SK-N-SH treated with all-trans-retinoic acid at 6 μM for 48 hours (cell line): ENCODE measurements around the gene POU3F1.

Experiments used
- ATAC-seq: fragments of 200-7000 bp; cut with Tn5 transposase; 3 replicates; pipeline ENCODE4 v1.9.1; 2020; ENCODE audit warnings: mild to moderate bottlenecking, moderate library complexity
- ARNTL ChIP-seq: fragments of 450-650 bp; formaldehyde crosslinking; IDR thresholded peaks from 2 replicates; pipeline ENCODE4 v1.5.0; 2020; ENCODE audit warnings: low read depth, mild to moderate bottlenecking, moderate library complexity, borderline replicate concordance
- BACH2 ChIP-seq: fragments of 250-450 bp; sonication (Bioruptor Pico); IDR thresholded peaks from 2 replicates; pipeline ENCODE4 v1.9.0; 2021; ENCODE audit warnings: mild to moderate bottlenecking, borderline replicate concordance
- CSDC2 ChIP-seq: fragments of 250-450 bp; sonication (Bioruptor Pico); IDR thresholded peaks from 2 replicates; pipeline ENCODE4 v1.5.0; 2020; ENCODE audit warnings: mild to moderate bottlenecking, moderate library complexity
- ESRRG ChIP-seq: fragments of 250-450 bp; sonication (Bioruptor Pico); IDR thresholded peaks from 2 replicates; pipeline ENCODE4 v1.6.1; 2021; ENCODE audit warnings: mild to moderate bottlenecking
- ISL1 ChIP-seq: fragments of 250-450 bp; sonication (Bioruptor Pico); IDR thresholded peaks from 2 replicates; pipeline ENCODE4 v2.1.2; 2022; ENCODE audit warnings: mild to moderate bottlenecking, moderate library complexity
- OSR1 ChIP-seq: fragments of 250-450 bp; sonication (Bioruptor Pico); IDR thresholded peaks from 2 replicates; pipeline ENCODE4 v1.8.0; 2022; ENCODE audit warnings: moderate library complexity, mild to moderate bottlenecking, inconsistent platforms
- PPARA ChIP-seq: fragments of 250-450 bp; sonication (Bioruptor Pico); IDR thresholded peaks from 2 replicates; pipeline ENCODE4 v1.5.0; 2020; ENCODE audit warnings: mild to moderate bottlenecking, borderline replicate concordance
- RARB ChIP-seq: fragments of 250-450 bp; sonication (Bioruptor Pico); IDR thresholded peaks from 2 replicates; pipeline ENCODE4 v1.8.0; 2021; ENCODE audit warnings: mild to moderate bottlenecking, moderate library complexity
- SNAI2 ChIP-seq: fragments of 250-450 bp; sonication (Bioruptor Pico); IDR thresholded peaks from 2 replicates; pipeline ENCODE4 v1.5.0; 2020; ENCODE audit warnings: mild to moderate bottlenecking, moderate library complexity
- TCF4 ChIP-seq: fragments of 250-450 bp; sonication (Bioruptor Pico); IDR thresholded peaks from 2 replicates; pipeline ENCODE4 v1.8.0; 2021; ENCODE audit warnings: mild to moderate bottlenecking, moderate library complexity, borderline replicate concordance
- TOX ChIP-seq: fragments of 250-450 bp; sonication (Bioruptor Pico); IDR thresholded peaks from 2 replicates; pipeline ENCODE4 v1.8.0; 2021; ENCODE audit warnings: mild to moderate bottlenecking, moderate library complexity, borderline replicate concordance
- ZC3H10 ChIP-seq: fragments of 250-450 bp; sonication (Bioruptor Pico); IDR thresholded peaks from 2 replicates; pipeline ENCODE4 v1.5.1; 2021; ENCODE audit warnings: mild to moderate bottlenecking, moderate library complexity
- ZFP30 ChIP-seq: fragments of 450-650 bp; formaldehyde crosslinking; IDR thresholded peaks from 2 replicates; pipeline ENCODE4 v1.5.0; 2022; ENCODE audit warnings: mild to moderate bottlenecking, moderate library complexity
- ZNF565 ChIP-seq: fragments of 450-650 bp; formaldehyde crosslinking; conservative IDR thresholded peaks from 2 replicates; pipeline ENCODE4 v1.5.0; 2020; ENCODE audit warnings: low read depth, mild to moderate bottlenecking, moderate library complexity
- ZNF70 ChIP-seq: fragments of 450-650 bp; formaldehyde crosslinking; IDR thresholded peaks from 2 replicates; pipeline ENCODE4 v1.5.0; 2020; ENCODE audit warnings: mild to moderate bottlenecking, moderate library complexity
- TF ChIP-seq, protein P1 (sequence below): fragments of 250-450 bp; sonication (Bioruptor Pico); IDR thresholded peaks from 2 replicates; pipeline ENCODE4 v1.8.0; 2021; ENCODE audit warnings: low read depth, mild to moderate bottlenecking, moderate library complexity, borderline replicate concordance
- TF ChIP-seq, protein P2 (sequence below): fragments of 250-450 bp; sonication (Bioruptor Pico); IDR thresholded peaks from 2 replicates; pipeline ENCODE4 v1.5.1; 2020; ENCODE audit warnings: low read depth, mild to moderate bottlenecking, moderate library complexity
- TF ChIP-seq, protein P3 (sequence below): fragments of 250-450 bp; sonication (Bioruptor Pico); IDR thresholded peaks from 2 replicates; pipeline ENCODE4 v1.8.0; 2020; ENCODE audit warnings: mild to moderate bottlenecking, moderate library complexity, borderline replicate concordance
- TF ChIP-seq, protein P4 (sequence below): fragments of 250-450 bp; sonication (Bioruptor Pico); IDR thresholded peaks from 2 replicates; pipeline ENCODE4 v1.5.0; 2020; ENCODE audit warnings: mild to moderate bottlenecking, moderate library complexity
- TF ChIP-seq, protein P5 (sequence below): fragments of 250-450 bp; sonication (Bioruptor Pico); IDR thresholded peaks from 2 replicates; pipeline ENCODE4 v1.5.1; 2021; ENCODE audit warnings: mild to moderate bottlenecking, moderate library complexity

Gene POU3F1

DNA sequence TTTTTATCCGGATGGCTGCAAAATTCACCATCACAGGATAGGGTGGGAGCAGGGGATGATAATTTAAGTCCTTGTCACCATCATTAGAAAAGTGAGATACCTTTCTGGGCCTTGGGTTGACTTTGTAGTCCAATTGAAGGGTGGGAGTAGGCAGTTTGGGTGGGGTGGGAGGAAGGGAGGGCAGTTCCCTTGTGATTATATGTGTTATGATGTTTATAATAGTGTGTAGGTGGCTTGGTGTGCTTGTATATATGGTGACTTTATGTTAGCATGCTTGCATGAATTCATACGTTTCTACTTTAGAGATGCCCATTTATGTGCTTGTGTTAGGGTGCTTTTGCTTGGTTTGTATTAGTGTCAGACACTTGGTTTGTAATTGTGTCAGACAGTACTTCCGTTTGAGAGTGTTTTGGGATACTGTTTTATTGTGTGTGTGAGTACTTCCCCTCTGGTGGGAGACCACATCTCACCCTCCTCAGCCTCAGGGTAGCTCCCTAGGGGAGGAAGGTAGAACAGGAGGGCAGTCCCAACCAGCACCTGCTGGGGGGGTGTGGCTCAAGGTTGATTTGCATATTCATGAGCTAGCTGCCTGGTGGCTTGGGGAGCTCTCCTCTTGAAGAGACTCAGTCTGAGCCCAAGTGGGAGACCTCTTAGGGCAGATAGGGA is 6.3 kb upstream of the POU3F1 start:
- ATAC-seq = no peak
- TF ChIP-seq TCF4 (CRISPR knock-in tag) = no peak
- TF ChIP-seq, protein P1, sequence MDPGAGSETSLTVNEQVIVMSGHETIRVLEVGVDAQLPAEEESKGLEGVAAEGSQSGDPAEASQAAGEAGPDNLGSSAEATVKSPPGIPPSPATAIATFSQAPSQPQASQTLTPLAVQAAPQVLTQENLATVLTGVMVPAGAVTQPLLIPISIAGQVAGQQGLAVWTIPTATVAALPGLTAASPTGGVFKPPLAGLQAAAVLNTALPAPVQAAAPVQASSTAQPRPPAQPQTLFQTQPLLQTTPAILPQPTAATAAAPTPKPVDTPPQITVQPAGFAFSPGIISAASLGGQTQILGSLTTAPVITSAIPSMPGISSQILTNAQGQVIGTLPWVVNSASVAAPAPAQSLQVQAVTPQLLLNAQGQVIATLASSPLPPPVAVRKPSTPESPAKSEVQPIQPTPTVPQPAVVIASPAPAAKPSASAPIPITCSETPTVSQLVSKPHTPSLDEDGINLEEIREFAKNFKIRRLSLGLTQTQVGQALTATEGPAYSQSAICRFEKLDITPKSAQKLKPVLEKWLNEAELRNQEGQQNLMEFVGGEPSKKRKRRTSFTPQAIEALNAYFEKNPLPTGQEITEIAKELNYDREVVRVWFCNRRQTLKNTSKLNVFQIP (CRISPR knock-in tag) = no peak
- no peak for TF ChIP-seq RARB (CRISPR knock-in tag)
- TF ChIP-seq, protein P2, sequence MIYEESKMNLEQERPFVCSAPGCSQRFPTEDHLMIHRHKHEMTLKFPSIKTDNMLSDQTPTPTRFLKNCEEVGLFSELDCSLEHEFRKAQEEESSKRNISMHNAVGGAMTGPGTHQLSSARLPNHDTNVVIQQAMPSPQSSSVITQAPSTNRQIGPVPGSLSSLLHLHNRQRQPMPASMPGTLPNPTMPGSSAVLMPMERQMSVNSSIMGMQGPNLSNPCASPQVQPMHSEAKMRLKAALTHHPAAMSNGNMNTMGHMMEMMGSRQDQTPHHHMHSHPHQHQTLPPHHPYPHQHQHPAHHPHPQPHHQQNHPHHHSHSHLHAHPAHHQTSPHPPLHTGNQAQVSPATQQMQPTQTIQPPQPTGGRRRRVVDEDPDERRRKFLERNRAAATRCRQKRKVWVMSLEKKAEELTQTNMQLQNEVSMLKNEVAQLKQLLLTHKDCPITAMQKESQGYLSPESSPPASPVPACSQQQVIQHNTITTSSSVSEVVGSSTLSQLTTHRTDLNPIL (CRISPR knock-in tag) = no peak
- TF ChIP-seq ESRRG (CRISPR knock-in tag) = no peak
- TF ChIP-seq SNAI2 (CRISPR knock-in tag) = no peak
- TF ChIP-seq TOX (CRISPR knock-in tag) = no peak
- no peak for TF ChIP-seq ARNTL (CRISPR knock-in tag)
- TF ChIP-seq, protein P3, sequence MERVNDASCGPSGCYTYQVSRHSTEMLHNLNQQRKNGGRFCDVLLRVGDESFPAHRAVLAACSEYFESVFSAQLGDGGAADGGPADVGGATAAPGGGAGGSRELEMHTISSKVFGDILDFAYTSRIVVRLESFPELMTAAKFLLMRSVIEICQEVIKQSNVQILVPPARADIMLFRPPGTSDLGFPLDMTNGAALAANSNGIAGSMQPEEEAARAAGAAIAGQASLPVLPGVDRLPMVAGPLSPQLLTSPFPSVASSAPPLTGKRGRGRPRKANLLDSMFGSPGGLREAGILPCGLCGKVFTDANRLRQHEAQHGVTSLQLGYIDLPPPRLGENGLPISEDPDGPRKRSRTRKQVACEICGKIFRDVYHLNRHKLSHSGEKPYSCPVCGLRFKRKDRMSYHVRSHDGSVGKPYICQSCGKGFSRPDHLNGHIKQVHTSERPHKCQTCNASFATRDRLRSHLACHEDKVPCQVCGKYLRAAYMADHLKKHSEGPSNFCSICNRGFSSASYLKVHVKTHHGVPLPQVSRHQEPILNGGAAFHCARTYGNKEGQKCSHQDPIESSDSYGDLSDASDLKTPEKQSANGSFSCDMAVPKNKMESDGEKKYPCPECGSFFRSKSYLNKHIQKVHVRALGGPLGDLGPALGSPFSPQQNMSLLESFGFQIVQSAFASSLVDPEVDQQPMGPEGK (CRISPR knock-in tag) = no peak
- TF ChIP-seq PPARA (CRISPR knock-in tag) = no peak
- no peak for TF ChIP-seq ZFP30 (CRISPR knock-in tag)
- TF ChIP-seq ZNF565 (CRISPR knock-in tag) = no peak
- TF ChIP-seq ISL1 (CRISPR knock-in tag) = no peak
- no peak for TF ChIP-seq ZC3H10 (CRISPR knock-in tag)
- TF ChIP-seq ZNF70 = no peak

DNA sequence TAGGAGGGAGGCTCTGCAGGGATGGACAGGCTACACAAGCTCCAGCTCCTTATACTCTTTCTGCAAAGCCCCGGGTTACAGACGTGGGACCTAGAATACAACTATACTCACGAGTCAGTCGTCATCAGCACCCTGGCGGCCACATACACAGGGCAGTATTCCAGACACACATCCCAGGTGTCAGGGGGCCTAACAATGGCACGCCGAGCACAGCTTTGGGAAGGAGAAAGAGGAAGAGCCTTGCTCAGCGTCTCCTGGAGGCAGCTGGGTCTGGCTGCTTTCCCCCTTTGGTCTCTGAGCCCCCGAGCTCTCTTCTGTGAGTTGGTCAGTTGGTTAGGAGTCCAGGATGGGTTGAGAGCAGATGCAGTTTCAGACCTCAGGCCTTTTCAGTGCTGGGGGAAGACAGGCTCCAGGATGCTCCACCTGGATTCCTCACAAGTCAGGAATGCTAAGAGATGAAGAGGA is 4.5 kb upstream of the POU3F1 start:
- TF ChIP-seq CSDC2 (no peak), RARB (CRISPR knock-in tag) (no peak), OSR1 (CRISPR knock-in tag) (no peak), ESRRG (CRISPR knock-in tag) (no peak), BACH2 (CRISPR knock-in tag) (no peak), ZFP30 (CRISPR knock-in tag) (no peak)
- TF ChIP-seq, protein P2 (CRISPR knock-in tag) = no peak
- TF ChIP-seq, protein P1 (CRISPR knock-in tag) = no peak
- TF ChIP-seq, protein P4, sequence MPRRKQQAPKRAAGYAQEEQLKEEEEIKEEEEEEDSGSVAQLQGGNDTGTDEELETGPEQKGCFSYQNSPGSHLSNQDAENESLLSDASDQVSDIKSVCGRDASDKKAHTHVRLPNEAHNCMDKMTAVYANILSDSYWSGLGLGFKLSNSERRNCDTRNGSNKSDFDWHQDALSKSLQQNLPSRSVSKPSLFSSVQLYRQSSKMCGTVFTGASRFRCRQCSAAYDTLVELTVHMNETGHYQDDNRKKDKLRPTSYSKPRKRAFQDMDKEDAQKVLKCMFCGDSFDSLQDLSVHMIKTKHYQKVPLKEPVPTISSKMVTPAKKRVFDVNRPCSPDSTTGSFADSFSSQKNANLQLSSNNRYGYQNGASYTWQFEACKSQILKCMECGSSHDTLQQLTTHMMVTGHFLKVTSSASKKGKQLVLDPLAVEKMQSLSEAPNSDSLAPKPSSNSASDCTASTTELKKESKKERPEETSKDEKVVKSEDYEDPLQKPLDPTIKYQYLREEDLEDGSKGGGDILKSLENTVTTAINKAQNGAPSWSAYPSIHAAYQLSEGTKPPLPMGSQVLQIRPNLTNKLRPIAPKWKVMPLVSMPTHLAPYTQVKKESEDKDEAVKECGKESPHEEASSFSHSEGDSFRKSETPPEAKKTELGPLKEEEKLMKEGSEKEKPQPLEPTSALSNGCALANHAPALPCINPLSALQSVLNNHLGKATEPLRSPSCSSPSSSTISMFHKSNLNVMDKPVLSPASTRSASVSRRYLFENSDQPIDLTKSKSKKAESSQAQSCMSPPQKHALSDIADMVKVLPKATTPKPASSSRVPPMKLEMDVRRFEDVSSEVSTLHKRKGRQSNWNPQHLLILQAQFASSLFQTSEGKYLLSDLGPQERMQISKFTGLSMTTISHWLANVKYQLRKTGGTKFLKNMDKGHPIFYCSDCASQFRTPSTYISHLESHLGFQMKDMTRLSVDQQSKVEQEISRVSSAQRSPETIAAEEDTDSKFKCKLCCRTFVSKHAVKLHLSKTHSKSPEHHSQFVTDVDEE (CRISPR knock-in tag) = no peak
- TF ChIP-seq, protein P5, sequence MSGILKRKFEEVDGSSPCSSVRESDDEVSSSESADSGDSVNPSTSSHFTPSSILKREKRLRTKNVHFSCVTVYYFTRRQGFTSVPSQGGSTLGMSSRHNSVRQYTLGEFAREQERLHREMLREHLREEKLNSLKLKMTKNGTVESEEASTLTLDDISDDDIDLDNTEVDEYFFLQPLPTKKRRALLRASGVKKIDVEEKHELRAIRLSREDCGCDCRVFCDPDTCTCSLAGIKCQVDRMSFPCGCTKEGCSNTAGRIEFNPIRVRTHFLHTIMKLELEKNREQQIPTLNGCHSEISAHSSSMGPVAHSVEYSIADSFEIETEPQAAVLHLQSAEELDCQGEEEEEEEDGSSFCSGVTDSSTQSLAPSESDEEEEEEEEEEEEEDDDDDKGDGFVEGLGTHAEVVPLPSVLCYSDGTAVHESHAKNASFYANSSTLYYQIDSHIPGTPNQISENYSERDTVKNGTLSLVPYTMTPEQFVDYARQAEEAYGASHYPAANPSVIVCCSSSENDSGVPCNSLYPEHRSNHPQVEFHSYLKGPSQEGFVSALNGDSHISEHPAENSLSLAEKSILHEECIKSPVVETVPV = no peak
- no peak for ATAC-seq
